Heart right ventricle (tissue), 16 donors: ENCODE data around the gene PLXND1. TPM values are rescaled to one million over a fixed set of nuclear protein-coding genes. Genes with fewer than 3 reads are reported as not detected.

Experiments used
- ATAC-seq, 8 donors: fragments of 200-7000 bp; cut with Tn5 transposase; one replicate each; pipeline ENCODE4 v1.9.1; 2020; ENCODE audit warnings: mild to moderate bottlenecking in 8 of 8, moderate library complexity in 8 of 8, moderate number of reproducible peaks in 1 of 8
- DNase-seq, 2 donors: peaks; one replicate each; pipeline ENCODE4 v3.0.0-alpha.2; 2020
- H3K27ac ChIP-seq, 10 donors: fragments of 200-600 bp; sonication (generic) in 2 of 10; one replicate each; pipeline versions ENCODE4 v1.5.0 to v1.8.0; 2020 to 2022; ENCODE audit warnings: mild to moderate bottlenecking in 3 of 10
- H3K27me3 ChIP-seq, 7 donors: fragments of 200-600 bp; one replicate each; pipeline ENCODE4 v1.8.0; 2021 to 2022; ENCODE audit warnings: mild to moderate bottlenecking in 2 of 7
- H3K36me3 ChIP-seq, 9 donors: fragments of 200-600 bp; sonication (generic) in 1 of 9; one replicate each; pipeline versions ENCODE4 v1.5.0 to v1.8.0; 2020 to 2022; ENCODE audit warnings: mild to moderate bottlenecking in 2 of 9
- H3K4me1 ChIP-seq, 9 donors: fragments of 200-600 bp; sonication (generic) in 1 of 9; one replicate each; pipeline versions ENCODE4 v1.5.0 to v1.8.0; 2020 to 2022; ENCODE audit warnings: mild to moderate bottlenecking in 4 of 9
- H3K4me3 ChIP-seq, 10 donors: fragments of 200-600 bp; sonication (generic) in 2 of 10; one replicate each; pipeline versions ENCODE4 v1.5.0 to v1.8.0; 2020 to 2022; ENCODE audit warnings: mild to moderate bottlenecking in 7 of 10, moderate library complexity in 2 of 10
- H3K9me3 ChIP-seq, 11 donors: fragments of 200-600 bp in 10 of 11; sonication (generic) in 2 of 11; one replicate each; pipeline versions ENCODE4 v1.5.0 to v1.8.0; 2013 to 2022; ENCODE audit warnings: mild to moderate bottlenecking in 2 of 11, control low read depth in 1 of 11, moderate library complexity in 1 of 11
- WGBS, 2 donors: extraction: QIAGEN DNeasy Blood & Tissue Kit; methylation state at CpG; one replicate each; pipeline ENCODE4 v1.1.7; 2013; ENCODE audit warnings: inconsistent platforms in 1 of 2; 5-methylcytosine and 5-hydroxymethylcytosine counted together
- intact Hi-C, 10 donors: fragments of 100-400 bp; cut with DNase I; formaldehyde crosslinking; loops; one replicate each; pipeline versions ENCODE4 v1.11.1 to v1.14.2; 2022
- polyA plus RNA-seq, 2 donors: library from polyadenylated mRNA; stranded (reverse); fragments of 200-250 nt; gene quantifications; one replicate each; pipeline ENCODE4 v1.2.3, GENCODE V29; 2013
- total RNA-seq, 10 donors: library from RNA; stranded (reverse); fragmentation: NEBNext Ultra II Directional in 3 of 10; extraction: Animal tissue kit (Norgen Biotek cat#: 25700) in 3 of 10; gene quantifications; one replicate each; pipeline versions ENCODE4 v1.2.1 to v1.2.4, GENCODE V29; 2021 to 2023
- TF ChIP-seq, protein P1 (sequence below), 9 donors: fragments of 200-600 bp; sonication (generic) in 2 of 9; IDR thresholded peaks; one replicate each; pipeline versions ENCODE4 v1.5.0 to v1.8.0; 2021 to 2022; ENCODE audit warnings: antibody characterized with exemption in 9 of 9, mild to moderate bottlenecking in 5 of 9, moderate library complexity in 1 of 9
- donor health status: Arrhythmogenic right ventricular cardiomyopathy.
- donor health status: ischemic (EF 13 %, LVEDD 7.1; RV severe dilation, severe dysfunction).
- donor health status: healthy with polysubstance abuse.
- donor health status: DM: no; HTN: yes; CAD: no.
- donor health status: DM: no; HTN: no; CAD: no.
- donor health status: ischemic (EF 25% LVEDD 6.9; RV normal size, moderate dysfunction).
- donor health status: ischemic (EF 25% LVEDD 5.7; RV mildly dilated, moderate dysfunction).
- donor health status: healthy.
- donor health status: DM: yes; HTN: yes; CAD: no.
- donor health status: Ischemic cardiomyopathy.
- donor health status: ischemic (EF 35%, LVEDD 5.7; RV mildly dilated, moderate dysfunction).
- donor health status: nonischemic (EF 11% LVEDD 7.7; RV severe dilation, severe dysfunction).
- donor health status: DM: yes; HTN: yes; CAD: no.
- donor health status: PGD.
- donor health status: ischemic (EF 29% LVEDD 5.4; RV normal size, mild dysfunction).
- donor health status: nonischemic (EF 23%, LVEDD 6.1; RV moderate dilation, normal function).

The PLXND1 gene
- total and polyA plus RNA-seq, 12 donors: 40.9 to 169 (median 65.8) TPM

DNA sequence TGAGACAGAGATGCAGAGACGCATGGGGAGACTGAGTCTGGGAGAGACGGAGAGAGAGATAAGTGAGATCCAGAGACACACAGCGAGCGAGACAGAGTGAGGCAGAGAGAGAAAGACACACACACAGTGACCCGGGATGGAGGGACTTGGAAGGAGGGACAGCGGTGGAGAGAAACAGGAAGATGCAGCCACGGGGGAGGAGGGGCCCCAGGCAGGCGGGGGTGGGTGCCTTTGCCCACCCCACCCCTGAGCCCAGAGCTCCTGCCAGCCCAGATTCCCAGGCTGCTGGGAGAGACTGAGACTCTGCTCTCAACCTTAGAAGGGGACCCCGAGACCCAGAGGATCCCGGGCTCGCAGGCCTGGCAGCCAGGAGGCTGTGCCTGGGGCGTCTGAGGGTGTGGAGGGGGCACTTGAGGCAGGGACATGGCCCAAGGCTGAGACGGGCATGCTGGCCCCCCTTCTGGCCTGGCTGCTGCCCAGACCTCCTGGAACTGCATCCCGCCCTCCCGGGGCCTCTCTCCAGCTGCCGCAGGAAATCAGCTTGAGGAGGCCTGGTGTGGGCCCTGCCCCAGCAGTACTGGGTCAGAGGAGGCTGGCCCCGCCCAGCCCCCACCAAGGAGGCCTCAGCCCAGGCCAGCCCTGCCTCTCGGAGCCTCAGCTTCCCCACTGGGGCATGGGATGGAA, 45.4 kb downstream of the PLXND1 start:
- H3K4me3 ChIP-seq: no peak overlapping the region
- ATAC-seq: peak; percentile 73 to 90 (median 86)
- WGBS, 2 donors: 26 to 35% methylated on average over 17 to 18 of the region's 18 CpGs
- H3K27me3 ChIP-seq: no peaks in the 10 kb centered on the region
- peak; percentile 86 to 90 for DNase-seq
- H3K4me1 ChIP-seq: peaks cover 45 to 100% (median 91%) of the 10 kb centered on the region in 9 donors
- TF ChIP-seq, protein P1, sequence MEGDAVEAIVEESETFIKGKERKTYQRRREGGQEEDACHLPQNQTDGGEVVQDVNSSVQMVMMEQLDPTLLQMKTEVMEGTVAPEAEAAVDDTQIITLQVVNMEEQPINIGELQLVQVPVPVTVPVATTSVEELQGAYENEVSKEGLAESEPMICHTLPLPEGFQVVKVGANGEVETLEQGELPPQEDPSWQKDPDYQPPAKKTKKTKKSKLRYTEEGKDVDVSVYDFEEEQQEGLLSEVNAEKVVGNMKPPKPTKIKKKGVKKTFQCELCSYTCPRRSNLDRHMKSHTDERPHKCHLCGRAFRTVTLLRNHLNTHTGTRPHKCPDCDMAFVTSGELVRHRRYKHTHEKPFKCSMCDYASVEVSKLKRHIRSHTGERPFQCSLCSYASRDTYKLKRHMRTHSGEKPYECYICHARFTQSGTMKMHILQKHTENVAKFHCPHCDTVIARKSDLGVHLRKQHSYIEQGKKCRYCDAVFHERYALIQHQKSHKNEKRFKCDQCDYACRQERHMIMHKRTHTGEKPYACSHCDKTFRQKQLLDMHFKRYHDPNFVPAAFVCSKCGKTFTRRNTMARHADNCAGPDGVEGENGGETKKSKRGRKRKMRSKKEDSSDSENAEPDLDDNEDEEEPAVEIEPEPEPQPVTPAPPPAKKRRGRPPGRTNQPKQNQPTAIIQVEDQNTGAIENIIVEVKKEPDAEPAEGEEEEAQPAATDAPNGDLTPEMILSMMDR (IDR thresholded peaks at IDR 0.05): no peak
- H3K9me3 ChIP-seq: no peaks in the 10 kb centered on the region
- peaks cover 0 to 100% (median 34%) of the 10 kb centered on the region in 9 donors for H3K36me3 ChIP-seq
- intact Hi-C loops: loop anchor here in 4 of 10 donors (2.0 to 5.0 kb wide), 3 partner anchors 36 to 42 kb away; no protein-coding TSS in a partner anchor
- H3K27ac ChIP-seq: peak overlapping the region; percentile 50 to 94 (median 85)

DNA sequence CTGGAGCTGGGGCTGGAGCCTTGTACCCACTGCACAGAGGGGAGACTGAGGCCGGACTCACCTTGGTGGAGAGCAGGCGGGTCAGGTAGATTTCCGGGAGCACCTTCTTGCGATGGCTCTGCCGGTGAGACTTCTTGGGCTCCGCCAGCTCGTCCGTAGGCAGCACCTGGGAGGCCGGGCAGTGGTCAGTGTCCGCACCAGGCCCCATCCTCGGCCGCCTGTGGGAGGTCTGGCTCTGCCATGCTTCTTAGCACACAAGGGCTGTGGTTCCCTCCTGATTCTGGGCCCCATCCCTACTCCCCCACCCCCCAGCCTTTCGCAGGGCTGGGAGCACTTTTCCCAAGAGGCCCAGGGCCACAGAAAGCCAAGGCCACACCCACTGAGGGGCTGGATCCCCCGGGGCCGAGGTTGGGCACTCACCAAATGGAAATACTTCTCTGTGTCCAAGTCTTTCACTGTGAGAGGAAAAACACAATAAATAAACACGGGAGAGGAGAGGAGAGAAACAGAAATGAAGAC, 46.1 kb downstream of the PLXND1 start:
- TF ChIP-seq, protein P1 (IDR thresholded peaks at IDR 0.05): no peak
- ATAC-seq (peak in 6 of 8 donors; percentile 2 to 28 (median 10)), DNase-seq (peak; percentile 61 to 72)
- Histone ChIP-seq H3K4me3 (no peak overlapping the region), H3K9me3 (no peaks in the 10 kb centered on the region), H3K4me1 (peaks cover 44 to 100% (median 92%) of the 10 kb centered on the region in 9 donors), H3K36me3 (peaks cover 0 to 100% (median 31%) of the 10 kb centered on the region in 9 donors), H3K27me3 (no peaks in the 10 kb centered on the region), H3K27ac (peak overlapping the region; percentile 23 to 94 (median 85))
- intact Hi-C loops: loop anchor here in 4 of 10 donors (2.0 to 5.0 kb wide), 3 partner anchors 37 to 42 kb away; no protein-coding TSS in a partner anchor
- 67 to 69% methylated on average over 16 of the region's 16 CpGs for WGBS, 2 donors

DNA sequence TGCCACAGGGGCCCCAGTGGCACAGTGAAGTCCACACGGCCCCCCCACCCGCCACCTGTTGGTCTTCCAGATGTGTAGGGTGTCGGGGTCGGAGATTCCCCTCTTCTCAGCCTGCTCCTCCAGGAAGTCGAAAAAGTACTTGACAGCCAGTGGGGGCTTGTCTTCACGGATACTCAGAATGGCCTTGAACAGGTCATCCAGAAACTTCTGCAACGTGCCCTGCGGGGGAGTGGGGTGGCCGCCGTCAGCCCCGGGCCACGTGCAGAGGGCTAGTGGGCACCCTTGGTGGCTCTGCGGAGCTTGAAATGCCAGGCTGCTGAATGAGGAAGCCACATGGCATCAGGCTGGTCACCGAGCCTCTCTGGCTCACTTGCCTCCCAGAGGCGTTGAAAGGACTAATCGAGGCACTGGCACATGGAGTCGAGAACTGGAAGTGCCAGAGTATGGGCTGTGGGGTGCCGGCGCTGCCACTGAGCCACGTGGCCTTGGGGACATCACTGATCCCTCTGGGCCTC, 46.9 kb downstream of the PLXND1 start:
- intact Hi-C loops: loop anchor here in 6 of 10 donors (2.0 to 10.0 kb wide), 5 partner anchors 33 to 55 kb away; no protein-coding TSS in a partner anchor
- DNase-seq (no peak), ATAC-seq (no peak)
- H3K36me3 ChIP-seq: peaks cover 0 to 100% (median 27%) of the 10 kb centered on the region in 9 donors
- peak overlapping the region in 6 of 10 donors; percentile 81 to 94 (median 87) for H3K27ac ChIP-seq
- peaks cover 37 to 100% (median 92%) of the 10 kb centered on the region in 9 donors for H3K4me1 ChIP-seq
- no peaks in the 10 kb centered on the region for H3K9me3 ChIP-seq
- TF ChIP-seq, protein P1 (IDR thresholded peaks at IDR 0.05): no peak
- whole genome bisulfite sequencing, 2 donors: 81 to 87% methylated on average over 20 of the region's 20 CpGs
- H3K4me3 ChIP-seq: no peak overlapping the region
- no peaks in the 10 kb centered on the region for H3K27me3 ChIP-seq

DNA sequence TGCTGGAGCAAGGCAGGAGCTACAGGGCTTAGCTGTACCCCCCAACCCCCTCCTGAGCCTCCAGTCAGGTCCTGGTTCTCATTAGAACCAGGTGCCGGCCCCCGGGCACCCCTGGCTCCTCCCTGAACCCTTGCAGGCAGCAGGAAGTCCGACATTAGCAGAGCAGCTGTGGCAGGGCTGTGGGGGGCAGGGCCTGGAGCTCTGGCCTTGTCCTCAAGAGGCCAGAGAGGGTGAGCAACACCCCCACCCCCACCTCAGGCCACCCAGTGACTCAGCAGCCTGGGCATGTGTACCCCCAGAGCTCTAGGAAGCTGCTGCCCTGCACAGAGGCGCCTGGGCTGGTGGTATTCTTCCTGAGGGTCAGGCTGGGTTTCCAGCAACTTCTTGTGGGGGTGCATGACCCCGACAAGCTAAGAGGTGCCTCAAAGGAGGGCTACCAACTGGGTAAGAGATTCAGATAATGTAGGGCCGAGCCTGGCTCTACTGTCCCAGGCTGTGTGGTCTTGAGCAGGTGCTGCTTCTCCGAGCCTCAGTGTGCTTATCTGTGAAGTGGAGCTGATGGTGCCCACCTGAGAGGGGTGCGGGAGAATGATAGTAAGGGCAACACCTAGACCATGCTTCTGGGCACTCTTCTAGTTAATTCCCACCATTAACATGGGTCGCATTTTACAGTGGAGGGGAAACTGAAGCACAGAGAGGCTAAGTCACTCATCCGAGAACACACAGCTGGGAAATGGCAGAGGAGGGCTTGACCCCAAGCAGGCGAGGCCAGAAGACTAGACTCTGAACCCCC, 47.5 kb downstream of the PLXND1 start:
- intact Hi-C loops: loop anchor here in 3 of 10 donors (5.0 to 10.0 kb wide), 3 partner anchors 33 to 54 kb away; no protein-coding TSS in a partner anchor
- Histone ChIP-seq H3K4me3 (no peak overlapping the region), H3K9me3 (no peaks in the 10 kb centered on the region), H3K27me3 (no peaks in the 10 kb centered on the region), H3K4me1 (peaks cover 39 to 100% (median 92%) of the 10 kb centered on the region in 9 donors), H3K36me3 (peaks cover 0 to 95% (median 27%) of the 10 kb centered on the region in 9 donors), H3K27ac (peak overlapping the region in 6 of 10 donors; percentile 18 to 94 (median 46))
- 83 to 84% methylated on average over 11 of the region's 11 CpGs for WGBS, 2 donors
- TF ChIP-seq, protein P1 (IDR thresholded peaks at IDR 0.05): no peak
- DNase-seq (no peak), ATAC-seq (peak in 1 of 8 donors; percentile 1)
